ENCODE data around the gene STAC3.

STAC3 gene

GRCh38 chr12:57235728-57236131, 15.3 kb downstream of the STAC3 start:
- no peak for DNase-seq

- no peak for DNase-seq
Observed at GRCh38 chr12:57235017-57235727, 15.8 kb downstream of the STAC3 start.

- DNase-seq, result no peak
Observed at GRCh38 chr12:57234571-57235016, 16.4 kb downstream of the STAC3 start.

GRCh38 chr12:57234233-57234570, 16.8 kb downstream of the STAC3 start:
- no peak for DNase-seq

- DNase-seq, result no peak
Observed at GRCh38 chr12:57233357-57234232, 17.4 kb downstream of the STAC3 start.

GRCh38 chr12:57232156-57232756, 18.7 kb downstream of the STAC3 start:
- DNase-seq, result no peak

GRCh38 chr12:57231276-57232021, 19.5 kb downstream of the STAC3 start:
- no peak for DNase-seq

- no peak for DNase-seq
Observed at GRCh38 chr12:57230381-57231155, 20.4 kb downstream of the STAC3 start.

GRCh38 chr12:57229634-57230380, 21.2 kb downstream of the STAC3 start, which contains the start of gene SHMT2:
Gene SHMT2, plus strand, starts transcription at chr12:57229711. Its CDS starts 68 bp downstream, at chr12:57229779.
- DNase-seq, result peak; percentile 86 to 95

- DNase-seq, result no peak
Observed at GRCh38 chr12:57229046-57229633, 21.8 kb downstream of the STAC3 start.

- no peak for DNase-seq
Observed at GRCh38 chr12:57227315-57228115, 23.5 kb downstream of the STAC3 start.

- DNase-seq, result no peak
Observed at GRCh38 chr12:57226588-57227314, 24.2 kb downstream of the STAC3 start.

- DNase-seq, result no peak
Observed at GRCh38 chr12:57225680-57226210, 25.2 kb downstream of the STAC3 start.

GRCh38 chr12:57224973-57225679, 25.9 kb downstream of the STAC3 start:
- no peak for DNase-seq

- no peak for DNase-seq
Observed at GRCh38 chr12:57224278-57224972, 26.6 kb downstream of the STAC3 start.

GRCh38 chr12:57223191-57224165, 27.5 kb downstream of the STAC3 start:
- DNase-seq, result no peak

All from NCI-H1930 (cell line).